Loucy (cell line): ENCODE measurements around the gene TMPO.

Experiments
- CTCF ChIP-seq: fragments of 200-600 bp; sonication (generic); conservative IDR thresholded peaks from 2 replicates; pipeline ENCODE4 v1.5.1; 2014; ENCODE audit warnings: mild to moderate bottlenecking, antibody characterized with exemption, low read length
- EZH2phosphoT487 ChIP-seq: fragments of 200-600 bp; IDR thresholded peaks from 2 replicates; pipeline ENCODE4 v1.6.1; 2018; ENCODE audit warnings: antibody characterized with exemption, mild to moderate bottlenecking, moderate library complexity, borderline replicate concordance

GRCh38 chr12:98593351-98594049 is 78.1 kb downstream of the TMPO start, which contains the start of gene SLC25A3:
- TF ChIP-seq CTCF (no peak), EZH2phosphoT487 (no peak)
